H1 (cell line): Measurements from ENCODE around the gene CDKN2B-AS1. TPM values are rescaled to one million over a fixed set of nuclear protein-coding genes. Genes with fewer than 3 reads are reported as not detected.

Source experiments
- HDAC2 ChIP-seq, 2 experiments: fragments of 300-600 bp in 1 of 2; sonication (generic) in 1 of 2; IDR thresholded peaks; 2 replicates each; pipeline ENCODE4 v1.6.1; 2011 to 2012; ENCODE audit warnings: low read depth in 2 of 2, low read length in 2 of 2, mild to moderate bottlenecking in 2 of 2, moderate library complexity in 2 of 2, borderline replicate concordance in 1 of 2, inconsistent platforms in 1 of 2
- polyA plus RNA-seq, 7 experiments: library from polyadenylated mRNA; depleted of rRNA in 3 of 7; stranded (reverse) in 5 of 7; unstranded in 2 of 7; fragments of >200 nt in 5 of 7; fragments of 200-250 nt in 2 of 7; gene quantifications; 1 replicate in 5 of 7; 2 replicates in 1 of 7; 4 replicates in 1 of 7; pipeline versions ENCODE4 v1.2.1 to v1.2.3, GENCODE V29; 2011 to 2013; ENCODE audit warnings: missing spikeins in 2 of 7, mixed read lengths in 2 of 7
- total RNA-seq: library from RNA; stranded (reverse); fragmentation: NEBNext Ultra II Directional; extraction: Animal tissue kit (Norgen Biotek cat#: 25700); gene quantifications from 2 replicates; pipeline ENCODE4 v1.2.1, GENCODE V29; 2021

The CDKN2B-AS1 gene
- total and polyA plus RNA-seq, 2 of the 8 experiments (the other 6 are each of a cell fraction or from before 2014, with no cell fraction given) = not detected

DNA sequence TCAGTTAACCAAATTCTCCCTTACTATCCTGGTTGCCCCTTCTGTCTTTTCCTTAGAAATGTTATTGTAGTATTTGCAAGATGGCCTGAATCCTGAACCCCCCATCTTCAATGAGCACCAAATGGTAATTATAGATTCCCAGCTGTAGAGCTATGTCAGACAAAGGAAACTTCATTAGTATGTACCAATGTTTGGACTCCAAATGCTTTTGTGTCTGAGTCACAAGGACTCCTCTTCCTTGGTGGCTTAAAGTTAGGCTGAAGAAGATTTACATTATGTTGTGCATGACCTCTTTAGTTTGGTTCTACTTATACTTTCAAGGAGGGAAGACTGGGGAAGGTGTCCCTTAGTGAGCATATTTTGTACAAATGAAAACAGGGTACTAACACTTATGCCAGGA lies 120.4 kb downstream of the CDKN2B-AS1 start (continued):
- TF ChIP-seq HDAC2 (IDR thresholded peaks at IDR 0.05; ENCODE audit: borderline replicate concordance in 1 of 2, low read depth in 2 of 2, low read length in 2 of 2) = no peak
